ENCODE data around the gene CCNJL. TPM values are rescaled to one million over a fixed set of nuclear protein-coding genes. Genes with fewer than 3 reads are reported as not detected.
A peak's percentile ranks its signal among the peaks of the same experiment; 100 is the strongest.

Gene CCNJL
- total and polyA plus RNA-seq, 2 experiments from 2014 or later: 28.4 to 29.2 TPM

DNA sequence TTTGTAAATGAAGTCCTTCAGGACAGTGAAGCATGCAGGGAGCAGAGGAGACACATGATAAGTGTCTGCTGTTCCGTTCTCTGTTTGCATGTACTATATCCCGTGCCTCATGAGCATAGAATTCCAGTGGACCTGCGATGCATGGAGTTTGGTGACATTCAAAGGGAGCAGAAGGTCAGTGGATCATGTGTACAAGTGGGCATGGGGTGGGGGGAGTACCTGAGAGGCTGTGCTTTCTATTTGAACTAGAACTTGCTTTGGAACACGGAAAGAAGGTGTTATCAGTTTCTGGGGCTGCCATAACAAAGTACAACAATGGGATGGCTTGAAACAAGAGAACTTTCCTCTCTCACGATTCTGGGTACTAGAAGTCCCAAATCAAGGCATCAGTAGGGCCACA lies 5.1 kb upstream of the CCNJL start (continued):
- TF ChIP-seq, protein P1, sequence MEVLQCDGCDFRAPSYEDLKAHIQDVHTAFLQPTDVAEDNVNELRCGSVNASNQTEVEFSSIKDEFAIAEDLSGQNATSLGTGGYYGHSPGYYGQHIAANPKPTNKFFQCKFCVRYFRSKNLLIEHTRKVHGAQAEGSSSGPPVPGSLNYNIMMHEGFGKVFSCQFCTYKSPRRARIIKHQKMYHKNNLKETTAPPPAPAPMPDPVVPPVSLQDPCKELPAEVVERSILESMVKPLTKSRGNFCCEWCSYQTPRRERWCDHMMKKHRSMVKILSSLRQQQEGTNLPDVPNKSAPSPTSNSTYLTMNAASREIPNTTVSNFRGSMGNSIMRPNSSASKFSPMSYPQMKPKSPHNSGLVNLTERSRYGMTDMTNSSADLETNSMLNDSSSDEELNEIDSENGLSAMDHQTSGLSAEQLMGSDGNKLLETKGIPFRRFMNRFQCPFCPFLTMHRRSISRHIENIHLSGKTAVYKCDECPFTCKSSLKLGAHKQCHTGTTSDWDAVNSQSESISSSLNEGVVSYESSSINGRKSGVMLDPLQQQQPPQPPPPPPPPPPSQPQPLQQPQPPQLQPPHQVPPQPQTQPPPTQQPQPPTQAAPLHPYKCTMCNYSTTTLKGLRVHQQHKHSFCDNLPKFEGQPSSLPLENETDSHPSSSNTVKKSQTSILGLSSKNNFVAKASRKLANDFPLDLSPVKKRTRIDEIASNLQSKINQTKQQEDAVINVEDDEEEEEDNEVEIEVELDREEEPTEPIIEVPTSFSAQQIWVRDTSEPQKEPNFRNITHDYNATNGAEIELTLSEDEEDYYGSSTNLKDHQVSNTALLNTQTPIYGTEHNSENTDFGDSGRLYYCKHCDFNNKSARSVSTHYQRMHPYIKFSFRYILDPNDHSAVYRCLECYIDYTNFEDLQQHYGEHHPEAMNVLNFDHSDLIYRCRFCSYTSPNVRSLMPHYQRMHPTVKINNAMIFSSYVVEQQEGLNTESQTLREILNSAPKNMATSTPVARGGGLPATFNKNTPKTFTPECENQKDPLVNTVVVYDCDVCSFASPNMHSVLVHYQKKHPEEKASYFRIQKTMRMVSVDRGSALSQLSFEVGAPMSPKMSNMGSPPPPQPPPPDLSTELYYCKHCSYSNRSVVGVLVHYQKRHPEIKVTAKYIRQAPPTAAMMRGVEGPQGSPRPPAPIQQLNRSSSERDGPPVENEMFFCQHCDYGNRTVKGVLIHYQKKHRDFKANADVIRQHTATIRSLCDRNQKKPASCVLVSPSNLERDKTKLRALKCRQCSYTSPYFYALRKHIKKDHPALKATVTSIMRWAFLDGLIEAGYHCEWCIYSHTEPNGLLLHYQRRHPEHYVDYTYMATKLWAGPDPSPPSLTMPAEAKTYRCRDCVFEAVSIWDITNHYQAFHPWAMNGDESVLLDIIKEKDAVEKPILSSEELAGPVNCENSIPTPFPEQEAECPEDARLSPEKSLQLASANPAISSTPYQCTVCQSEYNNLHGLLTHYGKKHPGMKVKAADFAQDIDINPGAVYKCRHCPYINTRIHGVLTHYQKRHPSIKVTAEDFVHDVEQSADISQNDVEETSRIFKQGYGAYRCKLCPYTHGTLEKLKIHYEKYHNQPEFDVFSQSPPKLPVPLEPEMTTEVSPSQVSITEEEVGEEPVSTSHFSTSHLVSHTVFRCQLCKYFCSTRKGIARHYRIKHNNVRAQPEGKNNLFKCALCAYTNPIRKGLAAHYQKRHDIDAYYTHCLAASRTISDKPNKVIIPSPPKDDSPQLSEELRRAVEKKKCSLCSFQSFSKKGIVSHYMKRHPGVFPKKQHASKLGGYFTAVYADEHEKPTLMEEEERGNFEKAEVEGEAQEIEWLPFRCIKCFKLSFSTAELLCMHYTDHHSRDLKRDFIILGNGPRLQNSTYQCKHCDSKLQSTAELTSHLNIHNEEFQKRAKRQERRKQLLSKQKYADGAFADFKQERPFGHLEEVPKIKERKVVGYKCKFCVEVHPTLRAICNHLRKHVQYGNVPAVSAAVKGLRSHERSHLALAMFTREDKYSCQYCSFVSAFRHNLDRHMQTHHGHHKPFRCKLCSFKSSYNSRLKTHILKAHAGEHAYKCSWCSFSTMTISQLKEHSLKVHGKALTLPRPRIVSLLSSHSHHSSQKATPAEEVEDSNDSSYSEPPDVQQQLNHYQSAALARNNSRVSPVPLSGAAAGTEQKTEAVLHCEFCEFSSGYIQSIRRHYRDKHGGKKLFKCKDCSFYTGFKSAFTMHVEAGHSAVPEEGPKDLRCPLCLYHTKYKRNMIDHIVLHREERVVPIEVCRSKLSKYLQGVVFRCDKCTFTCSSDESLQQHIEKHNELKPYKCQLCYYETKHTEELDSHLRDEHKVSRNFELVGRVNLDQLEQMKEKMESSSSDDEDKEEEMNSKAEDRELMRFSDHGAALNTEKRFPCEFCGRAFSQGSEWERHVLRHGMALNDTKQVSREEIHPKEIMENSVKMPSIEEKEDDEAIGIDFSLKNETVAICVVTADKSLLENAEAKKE (CRISPR knock-in tag; IDR thresholded peaks at IDR 0.05): no peak
- TF ChIP-seq ZNF114 (CRISPR knock-in tag; IDR thresholded peaks at IDR 0.05): no peak

DNA sequence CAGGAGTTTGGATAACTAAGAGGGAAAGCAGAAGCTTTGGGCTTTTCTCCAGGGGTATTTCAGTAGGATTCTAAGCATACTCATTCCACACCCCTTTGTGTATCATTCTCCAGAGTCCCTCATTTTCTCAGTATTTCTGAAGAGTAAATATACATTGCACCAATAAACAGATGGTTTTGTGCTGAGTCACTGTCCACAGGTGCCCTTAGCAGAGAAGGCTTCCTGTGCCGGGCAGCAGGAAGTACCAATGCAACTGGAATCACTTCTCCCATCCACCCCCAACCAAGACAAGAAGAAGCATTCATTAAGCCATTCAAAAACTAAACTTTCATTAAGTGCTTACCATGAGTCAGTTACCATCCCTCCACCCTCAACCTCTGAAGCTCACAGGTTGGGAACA lies 3.6 kb upstream of the CCNJL start:
- Histone ChIP-seq H3K27ac (ENCODE audit: low read depth) (no peak overlapping the region), H4K20me1 (replicated peaks; ENCODE audit: insufficient read depth) (no peaks in the 10 kb centered on the region), H3F3A (replicated peaks; ENCODE audit: low read depth) (no peaks in the 10 kb centered on the region), H3K79me2 (replicated peaks; ENCODE audit: insufficient read depth) (peaks cover 9% of the 10 kb centered on the region), H3K27me3 (ENCODE audit: insufficient read depth) (no peaks in the 10 kb centered on the region), H2AFZ (no peak overlapping the region; the same call in 1 of the 2 replicates), H3K4me3 (no peak overlapping the region), H3K4me2 (0 out of 2 replicates have a peak overlapping the region, but pooled peaks have one; percentile 13), H3K9me2 (ENCODE audit: insufficient read depth) (no peaks in the 10 kb centered on the region), H3K4me1 (ENCODE audit: insufficient read depth) (peaks cover 32% of the 10 kb centered on the region), H3K36me3 (ENCODE audit: insufficient read depth) (no peaks in the 10 kb centered on the region)
- Mint-ChIP-seq H3K36me3 (ENCODE audit: low read depth) (peaks cover 1% of the 10 kb centered on the region; the same call in 1 of the 3 replicates), H3K4me3 (no peak overlapping the region), H3K9me3 (no peaks in the 10 kb centered on the region; the same call in 2 of the 3 replicates), H3K27me3 (ENCODE audit: insufficient read depth, low read depth, poor library complexity) (peaks cover 6% of the 10 kb centered on the region), H3K4me1 (peaks cover 41% of the 10 kb centered on the region), H3K27ac (peak overlapping the region; percentile 82)
- TF ChIP-seq STAT1 (IDR thresholded peaks at IDR 0.05; ENCODE audit: unreplicated experiment): no peak
- TF ChIP-seq ZNF331 (CRISPR knock-in tag; IDR thresholded peaks at IDR 0.05; ENCODE audit: low read depth): no peak
- TF ChIP-seq NANOG (IDR thresholded peaks at IDR 0.05; ENCODE audit: borderline replicate concordance): peak; percentile 25; the same call in 1 of the 2 replicates
- no peak for DNase-seq (ENCODE audit: low spot score)
- ATAC-seq: no peak
